ENCODE results near the gene ALCAM.

GRCh38 chr3:105511031-105511430 is 144.3 kb downstream of the ALCAM start:
- TF ChIP-seq CTCF (IDR thresholded peaks at IDR 0.05), result no peak
- TF ChIP-seq POLR2AphosphoS5 (IDR thresholded peaks at IDR 0.05), result no peak

All from transverse colon (tissue), 4 donors.